ENCODE data around the gene MAPK10.

- TF ChIP-seq POLR2A (IDR thresholded peaks at IDR 0.05): no peak
- TF ChIP-seq, protein P1, sequence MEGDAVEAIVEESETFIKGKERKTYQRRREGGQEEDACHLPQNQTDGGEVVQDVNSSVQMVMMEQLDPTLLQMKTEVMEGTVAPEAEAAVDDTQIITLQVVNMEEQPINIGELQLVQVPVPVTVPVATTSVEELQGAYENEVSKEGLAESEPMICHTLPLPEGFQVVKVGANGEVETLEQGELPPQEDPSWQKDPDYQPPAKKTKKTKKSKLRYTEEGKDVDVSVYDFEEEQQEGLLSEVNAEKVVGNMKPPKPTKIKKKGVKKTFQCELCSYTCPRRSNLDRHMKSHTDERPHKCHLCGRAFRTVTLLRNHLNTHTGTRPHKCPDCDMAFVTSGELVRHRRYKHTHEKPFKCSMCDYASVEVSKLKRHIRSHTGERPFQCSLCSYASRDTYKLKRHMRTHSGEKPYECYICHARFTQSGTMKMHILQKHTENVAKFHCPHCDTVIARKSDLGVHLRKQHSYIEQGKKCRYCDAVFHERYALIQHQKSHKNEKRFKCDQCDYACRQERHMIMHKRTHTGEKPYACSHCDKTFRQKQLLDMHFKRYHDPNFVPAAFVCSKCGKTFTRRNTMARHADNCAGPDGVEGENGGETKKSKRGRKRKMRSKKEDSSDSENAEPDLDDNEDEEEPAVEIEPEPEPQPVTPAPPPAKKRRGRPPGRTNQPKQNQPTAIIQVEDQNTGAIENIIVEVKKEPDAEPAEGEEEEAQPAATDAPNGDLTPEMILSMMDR (IDR thresholded peaks at IDR 0.05): peak; percentile 33 to 52
Measured at GRCh38 chr4:86043755-86044592, 315.9 kb downstream of the MAPK10 start.
